H1 (cell line): ENCODE measurements around the gene PTPN13. TPM values are rescaled to one million over a fixed set of nuclear protein-coding genes. Genes with fewer than 3 reads are reported as not detected.

ENCODE experiments used
- BACH1 ChIP-seq: IDR thresholded peaks from 2 replicates; pipeline ENCODE4 v1.6.1; 2012; ENCODE audit warnings: low read length, improper control_type of control experiment
- CBX8 ChIP-seq: fragments of 300-800, 300-1000 bp; sonication (generic); IDR thresholded peaks from 2 replicates; pipeline ENCODE4 v1.7.1; 2016; ENCODE audit warnings: low read depth, low read length, borderline replicate concordance
- CHD1 ChIP-seq: IDR thresholded peaks from 2 replicates; pipeline ENCODE4 v1.6.1; 2012; ENCODE audit warnings: low read depth, low read length, improper control_type of control experiment
- CHD7 ChIP-seq: fragments of 300-600 bp; sonication (generic); IDR thresholded peaks from 2 replicates; pipeline ENCODE4 v1.7.1; 2012; ENCODE audit warnings: low read length, moderate library complexity, mild to moderate bottlenecking, inconsistent platforms; ENCODE audit not compliant: insufficient replicate concordance
- KDM5A ChIP-seq: fragments of 200-600 bp; IDR thresholded peaks from 2 replicates; pipeline ENCODE4 v1.7.1; 2012; ENCODE audit warnings: mild to moderate bottlenecking, low read length, inconsistent platforms, mixed read lengths
- PHF8 ChIP-seq: fragments of 200-600 bp; sonication (generic); conservative IDR thresholded peaks from 2 replicates; pipeline ENCODE4 v1.7.1; 2012; ENCODE audit warnings: low read depth, mild to moderate bottlenecking, inconsistent platforms, low read length, moderate library complexity
- POLR2AphosphoS5 ChIP-seq: IDR thresholded peaks from 2 replicates; pipeline ENCODE4 v1.6.1; 2011; ENCODE audit warnings: low read depth, low read length
- RBBP5 ChIP-seq: IDR thresholded peaks from 2 replicates; pipeline ENCODE4 v1.7.1; 2012; ENCODE audit warnings: low read depth, mild to moderate bottlenecking, inconsistent platforms, low read length, moderate library complexity, borderline replicate concordance
- SIX5 ChIP-seq: IDR thresholded peaks from 2 replicates; pipeline ENCODE4 v1.6.1; 2011; ENCODE audit warnings: mild to moderate bottlenecking, low read depth, low read length
- polyA plus RNA-seq, 7 experiments: library from polyadenylated mRNA; depleted of rRNA in 3 of 7; stranded (reverse) in 5 of 7; unstranded in 2 of 7; fragments of >200 nt in 5 of 7; fragments of 200-250 nt in 2 of 7; gene quantifications; 1 replicate in 5 of 7; 2 replicates in 1 of 7; 4 replicates in 1 of 7; pipeline versions ENCODE4 v1.2.1 to v1.2.3, GENCODE V29; 2011 to 2013; ENCODE audit warnings: missing spikeins in 2 of 7, mixed read lengths in 2 of 7
- total RNA-seq: library from RNA; stranded (reverse); fragmentation: NEBNext Ultra II Directional; extraction: Animal tissue kit (Norgen Biotek cat#: 25700); gene quantifications from 2 replicates; pipeline ENCODE4 v1.2.1, GENCODE V29; 2021
- TF ChIP-seq, protein P1 (sequence below): IDR thresholded peaks from 2 replicates; pipeline ENCODE4 v1.6.1; 2012; ENCODE audit warnings: inconsistent platforms

PTPN13 gene
- total and polyA plus RNA-seq, 2 of the 8 experiments (the other 6 are each of a cell fraction or from before 2014, with no cell fraction given): 12.7 to 57.9 TPM

DNA sequence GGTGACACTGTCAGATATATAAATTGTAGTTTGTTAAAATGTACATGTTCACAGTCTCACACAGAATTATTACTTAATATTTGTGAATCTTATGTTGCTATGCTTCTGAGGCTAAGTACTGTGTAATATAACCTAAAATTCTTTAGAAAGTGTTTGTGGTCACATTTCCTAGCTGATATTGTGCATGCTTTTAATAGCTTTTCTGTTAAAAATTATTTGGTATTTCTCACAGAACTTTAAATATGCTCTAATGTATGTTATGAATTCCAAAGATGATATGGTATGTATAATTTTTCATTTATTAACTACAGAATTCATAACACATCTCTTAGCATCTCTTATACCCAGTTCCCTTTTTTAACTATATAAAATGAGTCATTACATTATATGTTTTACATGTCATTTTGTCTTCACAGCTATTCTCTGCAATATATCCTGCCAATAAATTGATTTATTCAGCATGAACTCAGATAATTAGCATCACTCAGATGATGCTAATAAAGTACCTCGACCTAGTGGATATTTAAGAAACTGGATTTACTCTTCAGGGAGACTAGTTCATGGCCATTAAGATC, 9.3 kb downstream of the PTPN13 start (continued):
- TF ChIP-seq CHD7 (no peak), SIX5 (no peak), PHF8 (no peak), BACH1 (no peak), POLR2AphosphoS5 (no peak), KDM5A (no peak), CBX8 (no peak), RBBP5 (no peak), CHD1 (no peak)
- TF ChIP-seq, protein P1, sequence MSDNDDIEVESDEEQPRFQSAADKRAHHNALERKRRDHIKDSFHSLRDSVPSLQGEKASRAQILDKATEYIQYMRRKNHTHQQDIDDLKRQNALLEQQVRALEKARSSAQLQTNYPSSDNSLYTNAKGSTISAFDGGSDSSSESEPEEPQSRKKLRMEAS: no peak
